GM21515 (cell line): ENCODE results near the gene PTK7.

Experiments used
- ATAC-seq: cut with Tn5 transposase; IDR thresholded peaks from one replicate; pipeline ENCODE4 v1.9.1; 2021; ENCODE audit not compliant: unreplicated experiment

The PTK7 gene

DNA sequence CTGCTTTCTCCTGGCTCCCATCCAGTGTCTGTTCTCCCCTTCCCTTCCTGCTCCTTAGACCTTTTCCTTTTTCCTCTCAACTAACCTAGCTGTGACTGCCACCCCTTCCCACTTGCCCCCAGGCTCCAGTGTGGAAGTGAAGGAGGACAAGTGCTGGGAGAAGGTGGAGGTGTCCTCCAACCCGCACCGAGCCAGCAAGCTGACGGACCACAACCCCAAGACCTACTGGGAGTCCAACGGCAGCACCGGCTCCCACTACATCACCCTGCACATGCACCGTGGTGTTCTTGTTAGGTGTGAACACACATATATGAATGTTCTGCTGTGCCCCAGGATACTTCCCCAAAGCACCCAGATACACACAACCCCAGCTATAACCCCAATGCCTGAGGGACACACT is 124.4 kb downstream of the PTK7 start:
- ATAC-seq, result no peak

DNA sequence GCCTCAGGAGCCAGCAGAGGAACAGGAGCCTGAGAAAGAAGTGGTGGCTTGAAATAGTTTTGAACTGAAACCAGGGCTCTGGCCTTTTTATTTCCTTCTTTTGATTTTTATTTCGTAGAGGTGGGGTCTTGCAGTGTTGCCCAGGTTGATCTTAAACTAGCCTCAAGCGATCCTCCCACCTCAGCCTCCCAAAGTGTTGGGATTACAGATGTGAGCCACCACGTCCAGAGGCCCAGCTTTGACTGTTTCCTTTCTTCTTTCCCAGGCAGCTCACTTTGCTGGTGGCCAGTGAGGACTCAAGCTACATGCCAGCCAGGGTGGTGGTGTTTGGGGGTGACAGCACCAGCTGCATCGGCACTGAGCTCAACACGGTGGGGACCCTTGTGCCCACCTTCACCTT is 126.3 kb downstream of the PTK7 start:
- ATAC-seq, result no peak

DNA sequence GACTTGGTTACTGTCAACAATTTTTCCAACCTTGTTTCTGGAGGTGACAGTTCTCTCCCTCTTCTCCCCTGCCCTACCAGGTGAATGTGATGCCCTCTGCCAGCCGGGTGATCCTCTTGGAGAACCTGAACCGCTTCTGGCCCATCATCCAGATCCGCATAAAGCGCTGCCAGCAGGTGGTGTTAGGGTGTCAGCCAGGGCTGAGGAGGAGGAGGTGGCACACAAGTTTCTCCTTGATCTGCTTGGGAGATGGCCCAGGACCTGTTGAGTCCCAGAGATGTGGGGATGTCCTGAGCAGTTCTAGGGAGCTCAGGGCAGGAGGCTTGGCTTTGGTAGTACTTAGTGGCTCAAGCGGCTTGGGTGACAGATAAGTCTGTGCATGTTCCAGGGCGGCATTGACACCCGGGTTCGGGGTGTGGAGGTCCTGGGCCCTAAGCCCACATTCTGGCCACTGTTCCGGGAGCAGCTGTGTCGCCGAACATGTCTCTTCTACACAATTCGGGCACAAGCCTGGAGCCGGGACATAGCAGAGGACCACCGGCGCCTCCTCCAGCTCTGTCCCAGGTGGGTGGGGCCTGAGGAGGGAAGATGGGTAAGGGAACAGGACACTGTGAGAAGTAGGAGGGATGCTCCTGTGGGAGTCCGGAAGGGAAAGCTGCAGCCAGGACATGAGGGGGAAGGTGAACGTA is 127.1 kb downstream of the PTK7 start:
- ATAC-seq, result no peak

DNA sequence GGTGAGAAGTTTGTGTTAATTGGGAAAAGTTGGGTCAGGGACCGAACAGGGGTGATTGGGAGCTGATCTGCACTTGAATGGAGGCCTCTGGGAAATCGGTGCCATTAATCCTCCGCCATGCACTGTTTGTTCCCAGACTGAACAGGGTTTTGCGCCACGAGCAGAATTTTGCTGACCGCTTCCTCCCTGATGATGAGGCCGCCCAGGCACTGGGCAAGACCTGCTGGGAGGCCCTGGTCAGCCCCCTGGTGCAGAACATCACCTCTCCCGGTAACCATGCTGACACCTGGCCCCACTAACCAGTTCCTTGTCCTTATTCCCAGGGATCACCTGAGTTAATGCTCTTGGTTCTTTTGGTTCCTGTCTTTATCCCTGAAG is 127.6 kb downstream of the PTK7 start:
- ATAC-seq, result no peak

DNA sequence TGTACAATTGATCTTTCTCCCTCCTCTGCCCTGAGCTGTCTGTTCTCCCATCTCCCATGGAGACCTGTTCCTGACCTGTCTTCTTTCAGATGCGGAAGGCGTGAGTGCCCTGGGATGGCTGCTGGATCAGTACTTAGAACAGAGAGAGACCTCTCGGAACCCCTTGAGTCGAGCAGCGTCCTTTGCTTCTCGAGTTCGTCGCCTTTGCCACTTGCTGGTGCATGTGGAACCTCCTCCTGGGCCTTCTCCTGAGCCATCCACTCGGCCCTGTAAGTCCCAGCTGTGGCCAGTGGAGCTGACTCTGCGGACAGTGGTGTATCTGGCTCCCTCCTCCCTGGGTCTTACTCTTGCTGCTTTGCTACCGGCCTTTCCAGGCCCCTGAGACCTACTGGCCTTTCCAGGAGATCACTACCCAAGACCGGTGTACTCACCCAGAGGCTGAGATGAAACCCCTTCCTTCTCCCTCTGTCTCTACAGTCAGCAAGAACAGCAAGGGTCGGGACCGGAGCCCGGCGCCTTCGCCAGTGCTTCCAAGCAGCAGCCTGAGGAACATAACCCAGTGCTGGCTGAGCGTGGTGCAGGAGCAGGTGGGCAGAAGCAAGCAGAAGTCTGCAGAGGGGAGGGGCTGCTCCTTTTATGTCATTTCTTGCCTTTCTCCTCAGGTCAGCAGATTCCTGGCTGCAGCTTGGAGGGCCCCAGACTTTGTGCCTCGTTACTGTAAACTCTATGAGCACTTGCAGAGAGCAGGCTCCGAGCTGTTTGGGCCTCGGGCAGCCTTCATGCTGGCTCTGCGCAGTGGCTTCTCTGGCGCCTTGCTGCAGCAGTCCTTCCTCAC is 128.4 kb downstream of the PTK7 start:
- ATAC-seq, result no peak

DNA sequence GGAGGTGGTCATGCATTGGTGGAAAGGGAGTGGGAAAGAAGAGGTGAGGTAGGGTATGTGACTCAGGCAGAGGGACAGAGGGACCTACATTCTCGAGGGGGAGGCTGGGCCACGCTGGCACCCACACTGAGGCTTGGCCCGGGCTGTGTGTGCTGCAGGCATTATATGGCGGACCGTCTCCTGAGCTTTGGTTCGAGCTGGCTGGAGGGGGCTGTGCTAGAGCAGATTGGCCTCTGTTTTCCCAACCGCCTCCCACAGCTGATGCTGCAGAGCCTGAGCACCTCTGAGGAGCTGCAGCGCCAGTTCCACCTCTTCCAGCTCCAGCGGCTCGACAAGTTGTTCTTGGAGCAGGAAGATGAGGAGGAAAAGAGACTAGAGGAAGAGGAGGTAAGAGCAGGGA is 129.7 kb downstream of the PTK7 start:
- ATAC-seq, result no peak

DNA sequence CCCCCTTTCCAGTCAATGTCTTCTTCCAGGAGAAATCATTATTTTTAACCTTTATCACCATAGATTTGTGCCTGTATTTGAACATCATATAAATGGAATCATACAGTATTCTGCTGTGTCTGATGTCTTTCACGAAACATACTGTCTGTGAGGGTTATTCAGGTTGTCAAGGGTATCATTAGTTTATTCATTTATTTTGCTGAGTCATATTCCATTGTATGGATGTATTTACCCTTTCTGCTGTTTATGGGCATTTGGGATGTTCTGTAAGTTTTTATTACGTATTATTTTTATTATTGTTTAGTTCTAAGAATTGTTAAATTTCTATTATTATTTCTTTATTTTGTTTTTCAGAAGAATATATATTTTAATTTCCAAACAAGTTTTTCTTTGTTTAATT is 131.2 kb downstream of the PTK7 start:
- no peak for ATAC-seq
